Loucy (cell line): ENCODE measurements around the gene CLEC2A.

Source experiments
- H2AFZ ChIP-seq: fragments of 200-600 bp; sonication (generic); 2 replicates; pipeline ENCODE4 v1.6.0; 2016; ENCODE audit warnings: antibody characterized with exemption, mild to moderate bottlenecking, low read length, moderate library complexity
- H3F3A ChIP-seq: fragments of 200-600 bp; 2 replicates; pipeline ENCODE4 v1.6.0; 2016; ENCODE audit warnings: antibody characterized with exemption, low read depth, mild to moderate bottlenecking
- H3K27me3 ChIP-seq: fragments of 200-600 bp; sonication (generic); 2 replicates; pipeline ENCODE4 v1.6.1; 2014; ENCODE audit warnings: low read length, mild to moderate bottlenecking; ENCODE audit not compliant: insufficient read depth, poor library complexity, severe bottlenecking
- H3K36me3 ChIP-seq: fragments of 200-600 bp; sonication (generic); 2 replicates; pipeline ENCODE4 v1.6.1; 2016; ENCODE audit warnings: low read length; ENCODE audit not compliant: insufficient read depth
- H3K4me1 ChIP-seq: fragments of 200-600 bp; sonication (generic); 2 replicates; pipeline ENCODE4 v1.5.1; 2014; ENCODE audit warnings: low read length, mild to moderate bottlenecking; ENCODE audit not compliant: insufficient read depth, poor library complexity, severe bottlenecking
- H3K4me2 ChIP-seq: fragments of 200-600 bp; sonication (generic); 2 replicates; pipeline ENCODE4 v1.6.0; 2014; ENCODE audit warnings: antibody characterized with exemption, low read length, low read depth, mild to moderate bottlenecking; ENCODE audit not compliant: poor library complexity, severe bottlenecking
- H3K4me3 ChIP-seq: fragments of 200-600 bp; sonication (generic); 2 replicates; pipeline ENCODE4 v1.5.1; 2014; ENCODE audit warnings: low read length, mild to moderate bottlenecking, mixed read lengths; ENCODE audit not compliant: poor library complexity, severe bottlenecking
- H3K79me2 ChIP-seq: fragments of 200-600 bp; sonication (generic); 2 replicates; pipeline ENCODE4 v1.6.1; 2014; ENCODE audit warnings: low read length; ENCODE audit not compliant: insufficient read depth
- H3K9ac ChIP-seq: fragments of 200-600 bp; sonication (generic); 2 replicates; pipeline ENCODE4 v1.6.0; 2014; ENCODE audit warnings: mild to moderate bottlenecking, low read depth, low read length, moderate library complexity; ENCODE audit not compliant: poor library complexity, severe bottlenecking
- H3K9me2 ChIP-seq: fragments of 200-600 bp; sonication (generic); replicated peaks from 2 replicates; pipeline ENCODE4 v1.6.1; 2016; ENCODE audit warnings: low read depth, low read length, mixed read lengths
- H3K9me3 ChIP-seq: fragments of 200-600 bp; sonication (generic); 2 replicates; pipeline ENCODE4 v1.6.1; 2014; ENCODE audit warnings: mild to moderate bottlenecking, antibody characterized with exemption, low read length, low read depth; ENCODE audit not compliant: insufficient read depth
- H4K20me1 ChIP-seq: fragments of 200-600 bp; sonication (generic); 2 replicates; pipeline ENCODE4 v1.6.0; 2014; ENCODE audit warnings: antibody characterized with exemption, low read length, mild to moderate bottlenecking; ENCODE audit not compliant: insufficient read depth, poor library complexity, severe bottlenecking
- EZH2phosphoT487 ChIP-seq: fragments of 200-600 bp; IDR thresholded peaks from 2 replicates; pipeline ENCODE4 v1.6.1; 2018; ENCODE audit warnings: antibody characterized with exemption, mild to moderate bottlenecking, moderate library complexity, borderline replicate concordance
- TF ChIP-seq, protein P1 (sequence below): fragments of 200-600 bp; sonication (generic); conservative IDR thresholded peaks from 2 replicates; pipeline ENCODE4 v1.5.1; 2014; ENCODE audit warnings: mild to moderate bottlenecking, antibody characterized with exemption, low read length

The CLEC2A gene

DNA sequence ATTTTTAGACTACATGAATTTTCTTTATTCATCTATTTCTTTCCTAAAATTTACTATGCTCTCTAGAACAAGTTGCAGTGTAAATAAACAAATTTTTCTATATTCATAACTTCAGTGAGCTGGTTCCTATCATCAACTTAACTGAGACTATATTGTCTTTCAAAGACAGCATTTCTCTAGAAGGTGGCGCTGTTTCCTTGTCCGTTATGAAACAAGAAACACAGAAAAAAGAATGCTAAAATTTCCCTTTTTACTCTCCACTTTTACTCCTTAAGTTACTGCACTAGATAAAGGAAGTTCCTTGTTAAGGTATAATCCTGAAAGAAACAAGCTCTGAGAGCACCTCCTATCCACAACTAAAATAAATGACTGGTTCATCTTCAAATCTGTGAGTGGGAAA lies 8.2 kb upstream of the CLEC2A start:
- 0 out of 2 replicates have a peak, but pooled peaks cover 5% of the 10 kb centered on the region for H3K36me3 ChIP-seq
- peak overlapping the region; percentile 88 for H3K4me2 ChIP-seq
- peaks cover 34% of the 10 kb centered on the region for H4K20me1 ChIP-seq
- peak overlapping the region; percentile 95 for H3K9ac ChIP-seq
- H3K4me3 ChIP-seq: peak overlapping the region; percentile 82
- H3K27me3 ChIP-seq: no peaks in the 10 kb centered on the region
- no peak overlapping the region for H2AFZ ChIP-seq
- H3F3A ChIP-seq: no peaks in the 10 kb centered on the region
- H3K9me3 ChIP-seq: no peaks in the 10 kb centered on the region
- no peak for TF ChIP-seq EZH2phosphoT487
- TF ChIP-seq, protein P1, sequence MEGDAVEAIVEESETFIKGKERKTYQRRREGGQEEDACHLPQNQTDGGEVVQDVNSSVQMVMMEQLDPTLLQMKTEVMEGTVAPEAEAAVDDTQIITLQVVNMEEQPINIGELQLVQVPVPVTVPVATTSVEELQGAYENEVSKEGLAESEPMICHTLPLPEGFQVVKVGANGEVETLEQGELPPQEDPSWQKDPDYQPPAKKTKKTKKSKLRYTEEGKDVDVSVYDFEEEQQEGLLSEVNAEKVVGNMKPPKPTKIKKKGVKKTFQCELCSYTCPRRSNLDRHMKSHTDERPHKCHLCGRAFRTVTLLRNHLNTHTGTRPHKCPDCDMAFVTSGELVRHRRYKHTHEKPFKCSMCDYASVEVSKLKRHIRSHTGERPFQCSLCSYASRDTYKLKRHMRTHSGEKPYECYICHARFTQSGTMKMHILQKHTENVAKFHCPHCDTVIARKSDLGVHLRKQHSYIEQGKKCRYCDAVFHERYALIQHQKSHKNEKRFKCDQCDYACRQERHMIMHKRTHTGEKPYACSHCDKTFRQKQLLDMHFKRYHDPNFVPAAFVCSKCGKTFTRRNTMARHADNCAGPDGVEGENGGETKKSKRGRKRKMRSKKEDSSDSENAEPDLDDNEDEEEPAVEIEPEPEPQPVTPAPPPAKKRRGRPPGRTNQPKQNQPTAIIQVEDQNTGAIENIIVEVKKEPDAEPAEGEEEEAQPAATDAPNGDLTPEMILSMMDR: peak; percentile 65
- H3K4me1 ChIP-seq: peaks cover 50% of the 10 kb centered on the region
- H3K79me2 ChIP-seq: peaks cover 67% of the 10 kb centered on the region
- H3K9me2 ChIP-seq: no peaks in the 10 kb centered on the region

DNA sequence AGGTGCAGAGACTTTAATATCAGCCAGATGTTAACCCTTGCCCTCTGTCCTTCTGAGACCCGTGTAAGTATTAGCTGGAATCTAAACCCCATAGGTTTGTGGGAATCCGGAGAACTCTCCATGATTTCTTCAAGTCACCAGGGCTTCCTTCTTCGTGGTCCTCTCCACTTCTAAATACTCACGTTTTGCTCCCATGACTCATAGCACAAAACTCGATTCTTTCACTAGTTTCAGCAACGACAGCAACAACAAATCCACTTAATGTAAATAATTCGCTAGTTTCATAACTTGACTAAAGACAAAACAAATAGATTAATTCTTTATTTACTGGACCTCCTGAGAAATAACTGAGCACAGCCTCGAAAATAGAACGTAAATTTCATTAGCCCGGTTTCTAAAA lies 4.4 kb upstream of the CLEC2A start:
- Histone ChIP-seq H3K36me3 (0 out of 2 replicates have a peak, but pooled peaks cover 5% of the 10 kb centered on the region), H3K4me3 (no peak overlapping the region), H3K9me3 (no peaks in the 10 kb centered on the region), H3K79me2 (peaks cover 51% of the 10 kb centered on the region), H3K9ac (no peak overlapping the region), H2AFZ (no peak overlapping the region), H3K4me1 (peaks cover 29% of the 10 kb centered on the region), H3K9me2 (no peaks in the 10 kb centered on the region), H4K20me1 (peaks cover 30% of the 10 kb centered on the region), H3K4me2 (no peak overlapping the region), H3K27me3 (no peaks in the 10 kb centered on the region), H3F3A (no peaks in the 10 kb centered on the region)
- no peak for TF ChIP-seq EZH2phosphoT487
- TF ChIP-seq, protein P1: no peak

DNA sequence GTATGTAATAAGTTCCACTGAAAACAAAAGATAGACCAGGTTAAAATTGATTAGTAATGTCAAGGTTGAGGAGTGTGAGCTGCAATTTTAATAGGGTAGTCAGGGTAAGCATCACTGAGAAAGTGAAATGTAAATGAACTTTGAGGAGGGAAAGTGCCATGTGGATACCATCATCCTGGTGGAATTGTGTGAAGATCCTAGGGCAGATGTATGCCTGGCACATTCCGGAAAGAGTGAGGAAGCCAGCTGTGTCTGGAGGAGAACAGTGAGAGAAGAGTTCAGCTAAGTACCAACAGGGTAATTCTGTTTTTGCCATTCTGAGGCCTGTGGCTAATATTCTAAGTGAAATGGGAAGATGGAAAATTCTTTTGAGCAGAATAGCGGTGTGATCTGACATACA lies 2.9 kb upstream of the CLEC2A start:
- Histone ChIP-seq H3F3A (no peaks in the 10 kb centered on the region), H3K4me3 (no peak overlapping the region), H2AFZ (no peak overlapping the region), H3K9ac (no peak overlapping the region), H3K4me2 (no peak overlapping the region), H3K4me1 (peaks cover 27% of the 10 kb centered on the region), H3K27me3 (no peaks in the 10 kb centered on the region), H4K20me1 (peaks cover 27% of the 10 kb centered on the region), H3K36me3 (0 out of 2 replicates have a peak, but pooled peaks cover 5% of the 10 kb centered on the region), H3K79me2 (peaks cover 35% of the 10 kb centered on the region), H3K9me3 (no peaks in the 10 kb centered on the region), H3K9me2 (no peaks in the 10 kb centered on the region)
- TF ChIP-seq, protein P1: no peak
- TF ChIP-seq EZH2phosphoT487: no peak
